Type B pancreatic cell (in vitro differentiated cells): ENCODE measurements around the gene PHF19. TPM values are rescaled to one million over a fixed set of nuclear protein-coding genes. Genes with fewer than 3 reads are reported as not detected.

Source experiments
- DNase-seq: peaks from one replicate; pipeline ENCODE4 v3.0.0; 2021; ENCODE audit warnings: mixed read lengths; ENCODE audit not compliant: unreplicated experiment; ENCODE audit errors: extremely low spot score
- H3K27ac Mint-ChIP-seq: 2 replicates; pipeline ENCODE4 v1.8.0; 2021; ENCODE audit warnings: mild to moderate bottlenecking, mixed read lengths
- H3K27me3 Mint-ChIP-seq: 2 replicates; pipeline ENCODE4 v1.8.0; 2021; ENCODE audit warnings: mixed read lengths
- H3K36me3 Mint-ChIP-seq: 2 replicates; pipeline ENCODE4 v1.8.0; 2021; ENCODE audit warnings: mixed read lengths
- H3K4me1 Mint-ChIP-seq: one replicate; pipeline ENCODE4 v1.8.0; 2021; ENCODE audit warnings: mixed read lengths; ENCODE audit not compliant: unreplicated experiment
- H3K4me3 Mint-ChIP-seq: 2 replicates; pipeline ENCODE4 v1.8.0; 2021; ENCODE audit warnings: mild to moderate bottlenecking, mixed read lengths
- H3K9me3 Mint-ChIP-seq: 2 replicates; pipeline ENCODE4 v1.8.0; 2021; ENCODE audit warnings: mixed read lengths
- CTCF ChIP-seq: fragments of 200-600 bp; sonication (generic); conservative IDR thresholded peaks from 2 replicates; pipeline ENCODE4 v1.5.0; 2021; ENCODE audit warnings: antibody characterized with exemption, mild to moderate bottlenecking
- total RNA-seq: library from RNA; stranded (reverse); gene quantifications from 2 replicates; pipeline ENCODE4 v1.2.1, GENCODE V29; 2021; ENCODE audit warnings: low replicate concordance

The PHF19 gene
- total RNA-seq, 1 donor from 2014 or later, result 39.6 TPM

GRCh38 chr9:120855827-120856670 is 20.9 kb downstream of the PHF19 start:
- no peak for DNase-seq
- Mint-ChIP-seq H3K27ac (no peak overlapping the region), H3K4me3 (no peak overlapping the region), H3K4me1 (peaks cover 7% of the 10 kb centered on the region), H3K36me3 (peaks cover 10% of the 10 kb centered on the region), H3K9me3 (no peaks in the 10 kb centered on the region), H3K27me3 (no peaks in the 10 kb centered on the region)
- TF ChIP-seq CTCF, result no peak

GRCh38 chr9:120854596-120855327 is 22.2 kb downstream of the PHF19 start:
- Mint-ChIP-seq H3K27me3 (no peaks in the 10 kb centered on the region), H3K9me3 (no peaks in the 10 kb centered on the region), H3K4me3 (no peak overlapping the region), H3K27ac (no peak overlapping the region), H3K4me1 (peaks cover 7% of the 10 kb centered on the region), H3K36me3 (peaks cover 1% of the 10 kb centered on the region)
- DNase-seq, result no peak
- TF ChIP-seq CTCF, result no peak

GRCh38 chr9:120853198-120853597 is 23.8 kb downstream of the PHF19 start:
- no peaks in the 10 kb centered on the region for H3K27me3 Mint-ChIP-seq
- no peak for TF ChIP-seq CTCF
- H3K36me3 Mint-ChIP-seq, result no peaks in the 10 kb centered on the region
- no peak overlapping the region for H3K4me3 Mint-ChIP-seq
- no peaks in the 10 kb centered on the region for H3K9me3 Mint-ChIP-seq
- peaks cover 7% of the 10 kb centered on the region for H3K4me1 Mint-ChIP-seq
- no peak overlapping the region for H3K27ac Mint-ChIP-seq
- no peak for DNase-seq

- Mint-ChIP-seq H3K4me1 (peaks cover 7% of the 10 kb centered on the region), H3K27ac (no peak overlapping the region), H3K27me3 (no peaks in the 10 kb centered on the region), H3K36me3 (no peaks in the 10 kb centered on the region), H3K9me3 (no peaks in the 10 kb centered on the region), H3K4me3 (no peak overlapping the region)
- DNase-seq, result no peak
- TF ChIP-seq CTCF, result no peak
Observed at GRCh38 chr9:120852240-120853010, 24.6 kb downstream of the PHF19 start.

- no peak for TF ChIP-seq CTCF
- H3K9me3 Mint-ChIP-seq, result no peaks in the 10 kb centered on the region
- no peak overlapping the region for H3K27ac Mint-ChIP-seq
Observed at GRCh38 chr9:120851449-120851848, 25.5 kb downstream of the PHF19 start.

More at GRCh38 chr9:120851449-120851848, 25.5 kb downstream of the PHF19 start:
- H3K4me1 Mint-ChIP-seq, result peaks cover 7% of the 10 kb centered on the region
- no peaks in the 10 kb centered on the region for H3K36me3 Mint-ChIP-seq
- no peak for DNase-seq
- no peak overlapping the region for H3K4me3 Mint-ChIP-seq
- no peaks in the 10 kb centered on the region for H3K27me3 Mint-ChIP-seq
